Breast epithelium (tissue), 4 donors: ENCODE results near the gene DAPK1. TPM values are rescaled to one million over a fixed set of nuclear protein-coding genes. Genes with fewer than 3 reads are reported as not detected.

Experiments used
- DNase-seq, 2 donors: peaks; one replicate each; pipeline ENCODE4 v3.0.0-alpha.2; 2019; ENCODE audit warnings: low spot score in 2 of 2
- H3K27ac ChIP-seq, 2 donors: fragments of 200-600 bp; sonication (generic) in 1 of 2; one replicate each; pipeline ENCODE4 v1.5.1; 2016 to 2019; ENCODE audit warnings: mild to moderate bottlenecking in 1 of 2
- H3K27me3 ChIP-seq, 2 donors: fragments of 200-600 bp; sonication (generic) in 1 of 2; one replicate each; pipeline versions ENCODE4 v1.5.1 to v1.6.0; 2017 to 2019; ENCODE audit warnings: control low read depth in 1 of 2, mild to moderate bottlenecking in 1 of 2
- H3K36me3 ChIP-seq: fragments of 200-600 bp; one replicate; pipeline ENCODE4 v1.5.1; 2019
- H3K4me1 ChIP-seq, 2 donors: fragments of 200-600 bp; sonication (generic); one replicate each; pipeline ENCODE4 v1.5.1; 2016 to 2019; ENCODE audit warnings: control low read depth in 1 of 2
- H3K4me3 ChIP-seq, 3 donors: fragments of 200-600 bp; sonication (generic); 1 replicate in 2 of 3; 2 replicates in 1 of 3; pipeline ENCODE4 v1.5.1; 2016 to 2019; ENCODE audit warnings: mild to moderate bottlenecking in 3 of 3, moderate library complexity in 2 of 3
- H3K9me3 ChIP-seq, 2 donors: fragments of 200-600 bp; sonication (generic) in 1 of 2; one replicate each; pipeline ENCODE4 v1.5.1; 2016 to 2019; ENCODE audit warnings: control low read depth in 1 of 2
- POLR2A ChIP-seq: fragments of 450-650 bp; IDR thresholded peaks from one replicate; pipeline ENCODE4 v1.6.1; 2016; ENCODE audit warnings: antibody characterized with exemption, mild to moderate bottlenecking, moderate library complexity
- POLR2AphosphoS5 ChIP-seq, 3 donors: sonication (generic); formaldehyde crosslinking; IDR thresholded peaks; one replicate each; pipeline ENCODE4 v1.6.1; 2017; ENCODE audit warnings: antibody characterized with exemption in 3 of 3
- intact Hi-C: fragments of 100-400 bp; cut with DNase I; formaldehyde crosslinking; loops from one replicate; pipeline ENCODE4 v1.15.1; 2023; ENCODE audit warnings: low total_unique reads
- total RNA-seq, 3 donors: library from RNA; depleted of rRNA; stranded (reverse); fragments of >200 nt; gene quantifications; one replicate each; pipeline ENCODE4 v1.1.0, GENCODE V29; 2016
- TF ChIP-seq, protein P1 (sequence below), 3 donors: fragments of 450-650 bp; IDR thresholded peaks; one replicate each; pipeline ENCODE4 v1.5.1; 2016 to 2017; ENCODE audit warnings: antibody characterized with exemption in 3 of 3, mild to moderate bottlenecking in 3 of 3, moderate library complexity in 3 of 3

The DAPK1 gene
- total RNA-seq, 3 donors from 2014 or later = 14.7 to 42.6 (median 34.5) TPM

DNA sequence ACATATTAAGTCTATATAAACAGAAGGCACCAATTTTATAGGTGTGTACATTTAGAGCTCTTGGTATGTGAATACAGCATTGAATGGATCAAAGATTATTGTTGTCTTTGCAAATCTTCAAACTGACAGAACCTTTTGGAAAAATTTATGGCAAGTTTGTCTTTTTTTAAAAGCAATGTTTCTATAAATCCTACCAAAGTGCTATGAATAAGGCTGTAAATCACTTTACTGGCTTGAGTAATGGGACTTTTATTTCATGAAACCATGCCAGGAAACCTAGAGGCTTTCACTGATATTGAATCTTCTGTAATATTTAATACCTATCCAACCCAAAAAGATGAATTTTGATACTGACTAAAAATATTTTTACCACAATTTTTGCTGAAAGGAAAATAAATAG, 7.4 kb upstream of the DAPK1 start:
- no peak for TF ChIP-seq POLR2A
- no peaks in the 10 kb centered on the region for H3K9me3 ChIP-seq

DNA sequence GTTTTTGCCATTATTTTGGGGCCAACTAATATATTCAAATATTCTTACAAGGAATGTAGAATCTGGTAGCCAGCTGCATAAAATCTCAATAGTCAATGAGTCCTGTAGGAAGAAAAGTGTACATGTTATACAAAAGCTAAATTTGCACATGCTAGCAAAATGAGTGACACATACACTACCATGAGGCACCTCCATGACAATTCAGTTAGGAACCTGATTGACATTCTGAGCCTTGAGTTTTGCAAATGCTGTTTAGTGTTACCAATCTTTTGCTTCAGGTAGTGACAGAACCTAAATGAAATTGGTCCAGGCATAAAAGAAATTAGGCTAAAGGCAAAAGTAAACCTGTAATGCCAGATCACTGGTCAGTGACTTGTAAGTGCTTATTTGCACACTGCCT, 6.8 kb upstream of the DAPK1 start:
- H3K4me1 ChIP-seq = no peaks in the 10 kb centered on the region
- no peak overlapping the region for H3K4me3 ChIP-seq
- no peaks in the 10 kb centered on the region for H3K9me3 ChIP-seq
- H3K36me3 ChIP-seq = no peaks in the 10 kb centered on the region
- no peak for DNase-seq
- no peak overlapping the region for H3K27ac ChIP-seq
- peaks cover 0 to 15% of the 10 kb centered on the region in 2 donors for H3K27me3 ChIP-seq
- TF ChIP-seq, protein P1, sequence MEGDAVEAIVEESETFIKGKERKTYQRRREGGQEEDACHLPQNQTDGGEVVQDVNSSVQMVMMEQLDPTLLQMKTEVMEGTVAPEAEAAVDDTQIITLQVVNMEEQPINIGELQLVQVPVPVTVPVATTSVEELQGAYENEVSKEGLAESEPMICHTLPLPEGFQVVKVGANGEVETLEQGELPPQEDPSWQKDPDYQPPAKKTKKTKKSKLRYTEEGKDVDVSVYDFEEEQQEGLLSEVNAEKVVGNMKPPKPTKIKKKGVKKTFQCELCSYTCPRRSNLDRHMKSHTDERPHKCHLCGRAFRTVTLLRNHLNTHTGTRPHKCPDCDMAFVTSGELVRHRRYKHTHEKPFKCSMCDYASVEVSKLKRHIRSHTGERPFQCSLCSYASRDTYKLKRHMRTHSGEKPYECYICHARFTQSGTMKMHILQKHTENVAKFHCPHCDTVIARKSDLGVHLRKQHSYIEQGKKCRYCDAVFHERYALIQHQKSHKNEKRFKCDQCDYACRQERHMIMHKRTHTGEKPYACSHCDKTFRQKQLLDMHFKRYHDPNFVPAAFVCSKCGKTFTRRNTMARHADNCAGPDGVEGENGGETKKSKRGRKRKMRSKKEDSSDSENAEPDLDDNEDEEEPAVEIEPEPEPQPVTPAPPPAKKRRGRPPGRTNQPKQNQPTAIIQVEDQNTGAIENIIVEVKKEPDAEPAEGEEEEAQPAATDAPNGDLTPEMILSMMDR (IDR thresholded peaks at IDR 0.05) = no peak
- intact Hi-C loops = no loop called here

More for the DNA sequence above, 7.4 kb upstream of the DAPK1 start:
- H3K27me3 ChIP-seq = peaks cover 0 to 15% of the 10 kb centered on the region in 2 donors
- intact Hi-C loops = no loop called here
- H3K4me3 ChIP-seq = no peak overlapping the region
- no peaks in the 10 kb centered on the region for H3K4me1 ChIP-seq
- no peaks in the 10 kb centered on the region for H3K36me3 ChIP-seq
- no peak for DNase-seq
- no peak overlapping the region for H3K27ac ChIP-seq

DNA sequence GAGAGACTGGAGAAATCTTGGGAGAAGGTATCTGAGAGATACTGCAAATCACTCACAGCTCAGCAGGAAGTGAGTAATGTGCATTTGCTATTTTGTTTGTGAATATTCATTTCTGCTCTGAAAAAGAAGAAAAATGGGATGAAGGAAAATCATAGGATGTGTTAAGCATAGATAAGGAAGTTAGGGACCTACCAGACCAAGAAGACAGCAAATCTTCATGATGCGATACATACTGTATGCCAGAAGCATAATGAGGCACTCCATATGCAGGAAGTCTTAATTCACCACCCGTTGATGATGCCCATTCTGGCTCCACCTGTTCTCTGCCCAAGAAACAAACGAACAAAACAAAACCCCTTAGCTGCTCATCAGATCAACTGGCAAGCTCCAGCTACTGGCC, 6.1 kb upstream of the DAPK1 start:
- H3K4me3 ChIP-seq = no peak overlapping the region
- no peak for DNase-seq
- intact Hi-C loops = no loop called here
- no peaks in the 10 kb centered on the region for H3K9me3 ChIP-seq
- no peak overlapping the region for H3K27ac ChIP-seq
- no peaks in the 10 kb centered on the region for H3K4me1 ChIP-seq
- H3K36me3 ChIP-seq = no peaks in the 10 kb centered on the region
- TF ChIP-seq, protein P1 (IDR thresholded peaks at IDR 0.05) = no peak
- TF ChIP-seq POLR2AphosphoS5 (IDR thresholded peaks at IDR 0.05) (no peak), POLR2A (no peak)
- peaks cover 0 to 15% of the 10 kb centered on the region in 2 donors for H3K27me3 ChIP-seq

- intact Hi-C loops = no loop called here
- Histone ChIP-seq H3K9me3 (no peaks in the 10 kb centered on the region), H3K36me3 (no peaks in the 10 kb centered on the region), H3K4me1 (peaks cover 4 to 7% of the 10 kb centered on the region in 2 donors), H3K27ac (no peak overlapping the region), H3K27me3 (peaks cover 0 to 25% of the 10 kb centered on the region in 2 donors), H3K4me3 (no peak overlapping the region)
- no peak for DNase-seq
- TF ChIP-seq POLR2A (no peak), POLR2AphosphoS5 (IDR thresholded peaks at IDR 0.05) (no peak)
- TF ChIP-seq, protein P1 (IDR thresholded peaks at IDR 0.05) = no peak
These were observed 5.0 kb upstream of the DAPK1 start for GRCh38 chr9:87492642-87493041.

- no peaks in the 10 kb centered on the region for H3K9me3 ChIP-seq
- no peak for DNase-seq
- TF ChIP-seq, protein P1 (IDR thresholded peaks at IDR 0.05) = no peak
- TF ChIP-seq POLR2AphosphoS5 (IDR thresholded peaks at IDR 0.05) = no peak
- TF ChIP-seq POLR2A = no peak
- no peaks in the 10 kb centered on the region for H3K36me3 ChIP-seq
- no peak overlapping the region for H3K4me3 ChIP-seq
- peaks cover 0 to 41% of the 10 kb centered on the region in 2 donors for H3K27me3 ChIP-seq
- intact Hi-C loops = no loop called here
- H3K27ac ChIP-seq = no peak overlapping the region
- H3K4me1 ChIP-seq = peaks cover 7 to 8% of the 10 kb centered on the region in 2 donors
These were observed 2.6 kb upstream of the DAPK1 start for GRCh38 chr9:87494970-87495471.
